GM23248 (cell line): ENCODE results near the gene PGK1.

Experiments used
- EZH2 ChIP-seq: fragments of 200-600 bp; sonication (generic); IDR thresholded peaks from 2 replicates; pipeline ENCODE4 v1.6.1; 2018; ENCODE audit warnings: antibody characterized with exemption, mild to moderate bottlenecking; ENCODE audit not compliant: insufficient read depth, poor library complexity, severe bottlenecking
- EZH2phosphoT487 ChIP-seq: fragments of 200-600 bp; sonication (generic); IDR thresholded peaks from 2 replicates; pipeline ENCODE4 v1.6.1; 2018; ENCODE audit warnings: antibody characterized with exemption, moderate library complexity, mild to moderate bottlenecking, low read depth; ENCODE audit not compliant: insufficient read depth

- TF ChIP-seq EZH2phosphoT487 (no peak), EZH2 (no peak)
Measured at GRCh38 chrX:78129714-78130113, 25.7 kb downstream of the PGK1 start.
